Measurements from ENCODE around the gene C16orf95. TPM values are rescaled to one million over a fixed set of nuclear protein-coding genes. Genes with fewer than 3 reads are reported as not detected.

C16orf95 gene
- total and polyA plus RNA-seq, 4 donors, result 2.0 to 6.2 (median 4.6) TPM

DNA sequence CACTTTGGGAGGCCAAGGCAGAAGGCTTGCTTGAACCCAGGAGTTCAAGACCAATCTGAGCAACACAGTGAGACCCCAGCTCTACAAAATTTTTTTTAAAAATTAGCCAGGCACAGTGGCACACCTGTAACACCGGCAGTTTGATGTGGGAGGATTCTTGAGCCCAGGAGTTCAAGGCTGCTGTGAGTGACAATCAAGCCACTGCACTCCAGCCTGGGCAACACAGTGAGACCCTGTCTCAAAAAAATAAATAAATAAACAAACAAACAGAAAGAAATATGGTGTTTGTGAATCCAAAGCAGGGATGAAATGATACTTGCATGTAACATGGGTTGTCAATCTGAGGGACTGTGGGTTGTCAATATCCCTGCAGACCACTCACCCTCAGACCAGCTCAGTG, 49.7 kb upstream of the C16orf95 start (continued):
- TF ChIP-seq HNF4A (conservative IDR thresholded peaks at IDR 0.05), result no peak
- no peak for TF ChIP-seq RAD21 (IDR thresholded peaks at IDR 0.05)

DNA sequence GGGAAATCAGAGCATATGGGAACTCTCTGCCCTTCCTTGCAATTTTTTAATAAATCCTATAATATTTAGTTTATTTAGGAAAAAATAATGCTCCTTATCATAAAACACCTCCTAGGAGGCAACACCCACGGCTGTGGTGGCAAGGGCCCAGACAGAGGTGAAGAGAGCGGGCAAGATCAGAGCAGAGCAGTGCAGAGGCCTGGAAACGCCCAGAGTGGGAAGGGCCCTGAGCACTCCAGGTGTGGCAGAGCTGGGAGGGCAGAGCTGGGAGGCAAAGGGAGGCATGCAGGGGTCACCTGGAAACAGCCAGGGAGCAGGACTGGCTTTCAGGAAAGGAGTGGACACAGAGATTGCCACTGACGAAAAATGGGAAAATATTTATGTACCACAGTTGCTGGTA, 49.1 kb upstream of the C16orf95 start:
- Histone ChIP-seq H3K27me3 (ENCODE audit: control insufficient read depth in 4 of 4, insufficient read depth in 4 of 4, low read length in 3 of 4) (no peaks in the 10 kb centered on the region), H3K9ac (ENCODE audit: low read depth in 1 of 2, low read length in 2 of 2) (no peak overlapping the region), H3K36me3 (ENCODE audit: control insufficient read depth in 4 of 4, insufficient read depth in 3 of 4, low read depth in 1 of 4, low read length in 3 of 4) (peaks cover 2 to 11% (median 6%) of the 10 kb centered on the region in 4 donors), H3K4me3 (ENCODE audit: low read depth in 1 of 3, low read length in 3 of 3) (no peak overlapping the region), H3K4me1 (ENCODE audit: control insufficient read depth in 4 of 4, insufficient read depth in 4 of 4, low read length in 3 of 4) (peaks cover 0 to 17% (median 9%) of the 10 kb centered on the region in 4 donors), H3K9me3 (ENCODE audit: control insufficient read depth in 4 of 4, low read length in 3 of 4) (no peaks in the 10 kb centered on the region), H3K27ac (ENCODE audit: low read depth in 1 of 2, low read length in 2 of 2) (no peak overlapping the region)
- no peak for DNase-seq (ENCODE audit: low spot score)
- WGBS, result 84% methylated on average over 4 of the region's 4 CpGs
- TF ChIP-seq FOXA2 (IDR thresholded peaks at IDR 0.05), result no peak
- TF ChIP-seq, protein P1, sequence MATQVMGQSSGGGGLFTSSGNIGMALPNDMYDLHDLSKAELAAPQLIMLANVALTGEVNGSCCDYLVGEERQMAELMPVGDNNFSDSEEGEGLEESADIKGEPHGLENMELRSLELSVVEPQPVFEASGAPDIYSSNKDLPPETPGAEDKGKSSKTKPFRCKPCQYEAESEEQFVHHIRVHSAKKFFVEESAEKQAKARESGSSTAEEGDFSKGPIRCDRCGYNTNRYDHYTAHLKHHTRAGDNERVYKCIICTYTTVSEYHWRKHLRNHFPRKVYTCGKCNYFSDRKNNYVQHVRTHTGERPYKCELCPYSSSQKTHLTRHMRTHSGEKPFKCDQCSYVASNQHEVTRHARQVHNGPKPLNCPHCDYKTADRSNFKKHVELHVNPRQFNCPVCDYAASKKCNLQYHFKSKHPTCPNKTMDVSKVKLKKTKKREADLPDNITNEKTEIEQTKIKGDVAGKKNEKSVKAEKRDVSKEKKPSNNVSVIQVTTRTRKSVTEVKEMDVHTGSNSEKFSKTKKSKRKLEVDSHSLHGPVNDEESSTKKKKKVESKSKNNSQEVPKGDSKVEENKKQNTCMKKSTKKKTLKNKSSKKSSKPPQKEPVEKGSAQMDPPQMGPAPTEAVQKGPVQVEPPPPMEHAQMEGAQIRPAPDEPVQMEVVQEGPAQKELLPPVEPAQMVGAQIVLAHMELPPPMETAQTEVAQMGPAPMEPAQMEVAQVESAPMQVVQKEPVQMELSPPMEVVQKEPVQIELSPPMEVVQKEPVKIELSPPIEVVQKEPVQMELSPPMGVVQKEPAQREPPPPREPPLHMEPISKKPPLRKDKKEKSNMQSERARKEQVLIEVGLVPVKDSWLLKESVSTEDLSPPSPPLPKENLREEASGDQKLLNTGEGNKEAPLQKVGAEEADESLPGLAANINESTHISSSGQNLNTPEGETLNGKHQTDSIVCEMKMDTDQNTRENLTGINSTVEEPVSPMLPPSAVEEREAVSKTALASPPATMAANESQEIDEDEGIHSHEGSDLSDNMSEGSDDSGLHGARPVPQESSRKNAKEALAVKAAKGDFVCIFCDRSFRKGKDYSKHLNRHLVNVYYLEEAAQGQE (IDR thresholded peaks at IDR 0.05), result no peak
- TF ChIP-seq, protein P2, sequence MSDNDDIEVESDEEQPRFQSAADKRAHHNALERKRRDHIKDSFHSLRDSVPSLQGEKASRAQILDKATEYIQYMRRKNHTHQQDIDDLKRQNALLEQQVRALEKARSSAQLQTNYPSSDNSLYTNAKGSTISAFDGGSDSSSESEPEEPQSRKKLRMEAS (IDR thresholded peaks at IDR 0.05), result no peak
- TF ChIP-seq NR2F2 (IDR thresholded peaks at IDR 0.05), result no peak
- TF ChIP-seq TAF1 (conservative IDR thresholded peaks at IDR 0.05), result no peak
- TF ChIP-seq SP1 (IDR thresholded peaks at IDR 0.05), result no peak
- TF ChIP-seq HNF4G (IDR thresholded peaks at IDR 0.05), result no peak
- TF ChIP-seq, protein P3, sequence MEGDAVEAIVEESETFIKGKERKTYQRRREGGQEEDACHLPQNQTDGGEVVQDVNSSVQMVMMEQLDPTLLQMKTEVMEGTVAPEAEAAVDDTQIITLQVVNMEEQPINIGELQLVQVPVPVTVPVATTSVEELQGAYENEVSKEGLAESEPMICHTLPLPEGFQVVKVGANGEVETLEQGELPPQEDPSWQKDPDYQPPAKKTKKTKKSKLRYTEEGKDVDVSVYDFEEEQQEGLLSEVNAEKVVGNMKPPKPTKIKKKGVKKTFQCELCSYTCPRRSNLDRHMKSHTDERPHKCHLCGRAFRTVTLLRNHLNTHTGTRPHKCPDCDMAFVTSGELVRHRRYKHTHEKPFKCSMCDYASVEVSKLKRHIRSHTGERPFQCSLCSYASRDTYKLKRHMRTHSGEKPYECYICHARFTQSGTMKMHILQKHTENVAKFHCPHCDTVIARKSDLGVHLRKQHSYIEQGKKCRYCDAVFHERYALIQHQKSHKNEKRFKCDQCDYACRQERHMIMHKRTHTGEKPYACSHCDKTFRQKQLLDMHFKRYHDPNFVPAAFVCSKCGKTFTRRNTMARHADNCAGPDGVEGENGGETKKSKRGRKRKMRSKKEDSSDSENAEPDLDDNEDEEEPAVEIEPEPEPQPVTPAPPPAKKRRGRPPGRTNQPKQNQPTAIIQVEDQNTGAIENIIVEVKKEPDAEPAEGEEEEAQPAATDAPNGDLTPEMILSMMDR (IDR thresholded peaks at IDR 0.05; ENCODE audit: low read depth, low read length, missing input control), result no peak
- no peak for TF ChIP-seq HNF4A (conservative IDR thresholded peaks at IDR 0.05)
- TF ChIP-seq EGR1 (IDR thresholded peaks at IDR 0.05; ENCODE audit: low read depth in 2 of 2), result no peak
- no peak for TF ChIP-seq FOXA1 (IDR thresholded peaks at IDR 0.05)
- TF ChIP-seq RAD21 (IDR thresholded peaks at IDR 0.05), result no peak
- TF ChIP-seq, protein P4, sequence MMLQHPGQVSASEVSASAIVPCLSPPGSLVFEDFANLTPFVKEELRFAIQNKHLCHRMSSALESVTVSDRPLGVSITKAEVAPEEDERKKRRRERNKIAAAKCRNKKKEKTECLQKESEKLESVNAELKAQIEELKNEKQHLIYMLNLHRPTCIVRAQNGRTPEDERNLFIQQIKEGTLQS (IDR thresholded peaks at IDR 0.05), result no peak

DNA sequence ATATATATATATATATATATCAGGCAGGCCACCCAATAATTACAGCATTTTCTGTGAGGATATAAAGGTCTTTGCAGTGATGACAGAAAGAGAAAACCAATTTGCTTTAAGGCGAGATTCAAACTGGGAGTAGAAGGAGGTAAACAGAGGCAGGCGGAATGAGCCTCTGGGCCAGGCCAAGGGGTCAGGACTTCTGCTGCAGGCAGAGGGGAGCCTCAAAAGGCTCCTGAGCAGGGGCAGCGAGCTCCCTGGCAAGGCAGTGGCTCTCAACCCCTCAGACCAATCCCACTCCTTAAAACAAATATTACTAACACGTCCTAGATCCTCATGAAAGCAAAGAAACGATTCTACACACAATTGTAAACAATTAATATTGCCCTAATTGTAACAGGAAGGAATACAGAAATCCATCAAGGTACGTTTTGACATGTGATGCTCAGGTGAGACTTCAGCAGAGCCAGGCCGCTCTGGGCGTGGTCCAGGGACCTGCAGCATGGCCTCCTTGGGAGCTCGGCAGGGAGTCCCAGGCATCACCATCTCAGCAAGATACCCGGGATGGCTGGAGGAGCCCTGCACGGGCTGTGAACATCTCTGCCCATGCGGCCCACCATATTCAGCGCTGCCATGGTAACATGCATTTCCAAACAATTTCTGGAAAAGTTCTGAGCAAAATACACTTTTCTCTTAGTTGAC, 48.0 kb upstream of the C16orf95 start:
- no peaks in the 10 kb centered on the region for H3K27me3 ChIP-seq (ENCODE audit: control insufficient read depth in 4 of 4, insufficient read depth in 4 of 4, low read length in 3 of 4)
- no peak overlapping the region for H3K27ac ChIP-seq (ENCODE audit: low read depth in 1 of 2, low read length in 2 of 2)
- 88% methylated on average over 13 of the region's 13 CpGs for WGBS
- H3K4me1 ChIP-seq (ENCODE audit: control insufficient read depth in 4 of 4, insufficient read depth in 4 of 4, low read length in 3 of 4), result peaks cover 0 to 9% (median 8%) of the 10 kb centered on the region in 4 donors
- H3K36me3 ChIP-seq (ENCODE audit: control insufficient read depth in 4 of 4, insufficient read depth in 3 of 4, low read depth in 1 of 4, low read length in 3 of 4), result peaks cover 2 to 14% (median 11%) of the 10 kb centered on the region in 4 donors
- no peak overlapping the region for H3K9ac ChIP-seq (ENCODE audit: low read depth in 1 of 2, low read length in 2 of 2)
- H3K9me3 ChIP-seq (ENCODE audit: control insufficient read depth in 4 of 4, low read length in 3 of 4), result no peaks in the 10 kb centered on the region
- DNase-seq (ENCODE audit: low spot score), result no peak
- H3K4me3 ChIP-seq (ENCODE audit: low read depth in 1 of 3, low read length in 3 of 3), result no peak overlapping the region
- TF ChIP-seq HNF4G (IDR thresholded peaks at IDR 0.05), result no peak
- TF ChIP-seq GABPA (IDR thresholded peaks at IDR 0.05 in 1 of 2, conservative IDR thresholded peaks at IDR 0.05 in 1 of 2), result no peak
- TF ChIP-seq, protein P1 (IDR thresholded peaks at IDR 0.05), result no peak
- TF ChIP-seq FOXA2 (IDR thresholded peaks at IDR 0.05), result no peak
- no peak for TF ChIP-seq RXRA (IDR thresholded peaks at IDR 0.05)
- TF ChIP-seq, protein P2 (IDR thresholded peaks at IDR 0.05), result no peak
- TF ChIP-seq TAF1 (conservative IDR thresholded peaks at IDR 0.05), result no peak
- TF ChIP-seq EGR1 (IDR thresholded peaks at IDR 0.05; ENCODE audit: low read depth in 2 of 2), result no peak
- TF ChIP-seq, protein P4 (IDR thresholded peaks at IDR 0.05), result no peak
- TF ChIP-seq, protein P3 (IDR thresholded peaks at IDR 0.05; ENCODE audit: low read depth, low read length, missing input control), result no peak
- no peak for TF ChIP-seq HNF4A (conservative IDR thresholded peaks at IDR 0.05)
- TF ChIP-seq RAD21 (IDR thresholded peaks at IDR 0.05), result no peak

All from liver (tissue), 9 donors.